H9 (cell line): ENCODE measurements around the gene LTBP4. TPM values are rescaled to one million over a fixed set of nuclear protein-coding genes. Genes with fewer than 3 reads are reported as not detected.

Experiments used
- DNase-seq: peaks from one replicate; pipeline ENCODE4 v3.0.0-alpha.2; 2017
- H2AFZ ChIP-seq: one replicate; pipeline ENCODE4 v1.6.1; 2013; ENCODE audit warnings: mild to moderate bottlenecking, low read length, control low read depth, moderate library complexity
- H2AK5ac ChIP-seq: 2 replicates; pipeline ENCODE4 v1.6.1; 2013; ENCODE audit warnings: low read length, control low read depth, mixed read lengths; ENCODE audit not compliant: insufficient read length
- H2BK120ac ChIP-seq: one replicate; pipeline ENCODE4 v1.6.1; 2013; ENCODE audit warnings: low read depth, mild to moderate bottlenecking, low read length, control low read depth, inconsistent platforms; ENCODE audit not compliant: poor library complexity, severe bottlenecking
- H2BK12ac ChIP-seq: 2 replicates; pipeline ENCODE4 v1.6.1; 2013; ENCODE audit warnings: low read length, control low read depth, mixed read lengths, low read depth; ENCODE audit not compliant: insufficient read length
- H2BK15ac ChIP-seq: 2 replicates; pipeline ENCODE4 v1.6.1; 2013; ENCODE audit warnings: low read depth, low read length, control low read depth
- H2BK20ac ChIP-seq: one replicate; pipeline ENCODE4 v1.6.1; 2013; ENCODE audit warnings: low read depth, mild to moderate bottlenecking, low read length, control low read depth, inconsistent platforms; ENCODE audit not compliant: poor library complexity, severe bottlenecking
- H2BK5ac ChIP-seq: 2 replicates; pipeline ENCODE4 v1.6.1; 2013; ENCODE audit warnings: low read length, control low read depth, mixed read lengths; ENCODE audit not compliant: insufficient read length
- H3K14ac ChIP-seq: 2 replicates; pipeline ENCODE4 v1.6.1; 2013; ENCODE audit warnings: low read length, control low read depth; ENCODE audit not compliant: insufficient read depth
- H3K18ac ChIP-seq: 2 replicates; pipeline ENCODE4 v1.6.1; 2013; ENCODE audit warnings: low read depth, mild to moderate bottlenecking, mixed read lengths, low read length, control low read depth; ENCODE audit not compliant: insufficient read length
- H3K23ac ChIP-seq: 2 replicates; pipeline ENCODE4 v1.6.1; 2013; ENCODE audit warnings: low read length, control low read depth, mixed read lengths, low read depth; ENCODE audit not compliant: insufficient read length
- H3K23me2 ChIP-seq: 2 replicates; pipeline ENCODE4 v1.6.1; 2013; ENCODE audit warnings: low read depth, mild to moderate bottlenecking, mixed read lengths, low read length, control low read depth; ENCODE audit not compliant: insufficient read length, poor library complexity, severe bottlenecking
- H3K27ac ChIP-seq: 2 replicates; pipeline ENCODE4 v1.5.1; 2013; ENCODE audit warnings: low read length, control low read depth, mixed read lengths, low read depth; ENCODE audit not compliant: insufficient read length
- H3K27me3 ChIP-seq: 2 replicates; pipeline ENCODE4 v1.6.1; 2013; ENCODE audit warnings: low read length, control low read depth, inconsistent platforms; ENCODE audit not compliant: insufficient read depth
- H3K4ac ChIP-seq: 2 replicates; pipeline ENCODE4 v1.6.1; 2013; ENCODE audit warnings: low read depth, mild to moderate bottlenecking, control low read depth, inconsistent platforms, low read length, moderate library complexity
- H3K4me1 ChIP-seq: 2 replicates; pipeline ENCODE4 v1.6.1; 2013; ENCODE audit warnings: low read length, control low read depth, inconsistent platforms; ENCODE audit not compliant: insufficient read depth
- H3K4me2 ChIP-seq: 2 replicates; pipeline ENCODE4 v1.6.1; 2013; ENCODE audit warnings: low read length, control low read depth, mixed read lengths; ENCODE audit not compliant: insufficient read length, insufficient read depth
- H3K56ac ChIP-seq: 2 replicates; pipeline ENCODE4 v1.6.1; 2013; ENCODE audit warnings: low read depth, mild to moderate bottlenecking, mixed read lengths, low read length, control low read depth; ENCODE audit not compliant: insufficient read length
- H3K79me1 ChIP-seq: 2 replicates; pipeline ENCODE4 v1.6.1; 2013; ENCODE audit warnings: low read depth, mild to moderate bottlenecking, moderate library complexity, low read length, control low read depth, inconsistent platforms; ENCODE audit not compliant: insufficient read depth, poor library complexity, severe bottlenecking
- H3K79me2 ChIP-seq: 2 replicates; pipeline ENCODE4 v1.6.1; 2013; ENCODE audit warnings: low read length, control low read depth, inconsistent platforms; ENCODE audit not compliant: insufficient read depth
- H3K9ac ChIP-seq: 2 replicates; pipeline ENCODE4 v1.6.1; 2013; ENCODE audit warnings: low read length, control low read depth, mixed read lengths; ENCODE audit not compliant: insufficient read length; ENCODE audit errors: extremely low read depth
- H3K9me3 ChIP-seq: one replicate; pipeline ENCODE4 v1.6.1; 2013; ENCODE audit warnings: low read depth, low read length, inconsistent platforms; ENCODE audit not compliant: control insufficient read depth
- H3T11ph ChIP-seq: one replicate; pipeline ENCODE4 v1.6.1; 2013; ENCODE audit warnings: mild to moderate bottlenecking, low read length, control low read depth, inconsistent platforms
- H4K20me1 ChIP-seq: one replicate; pipeline ENCODE4 v1.6.1; 2013; ENCODE audit not compliant: control insufficient read depth, insufficient read length, insufficient read depth
- H4K5ac ChIP-seq: 2 replicates; pipeline ENCODE4 v1.6.1; 2013; ENCODE audit warnings: low read depth, mild to moderate bottlenecking, mixed read lengths, low read length, control low read depth; ENCODE audit not compliant: insufficient read length
- H4K8ac ChIP-seq: replicated peaks from 2 replicates; pipeline ENCODE4 v1.6.1; 2013; ENCODE audit warnings: low read length, control low read depth, mixed read lengths, low read depth; ENCODE audit not compliant: insufficient read length
- H4K91ac ChIP-seq: 2 replicates; pipeline ENCODE4 v1.6.1; 2013; ENCODE audit warnings: low read depth, mild to moderate bottlenecking, moderate library complexity, mixed read lengths, low read length, control low read depth; ENCODE audit not compliant: insufficient read length
- H3K27ac Mint-ChIP-seq, 3 experiments: 2 replicates in 2 of 3; 3 replicates in 1 of 3; pipeline ENCODE4 v1.8.0; 2020 to 2021; ENCODE audit warnings: mixed read lengths in 3 of 3, mild to moderate bottlenecking in 1 of 3, moderate library complexity in 1 of 3
- H3K27me3 Mint-ChIP-seq: 2 replicates; pipeline ENCODE4 v1.8.0; 2021; ENCODE audit warnings: low read depth, mild to moderate bottlenecking, moderate library complexity, mixed read lengths
- H3K36me3 Mint-ChIP-seq, 3 experiments: 2 replicates in 2 of 3; 3 replicates in 1 of 3; pipeline ENCODE4 v1.8.0; 2020 to 2021; ENCODE audit warnings: low read depth in 3 of 3, mixed read lengths in 3 of 3; ENCODE audit not compliant: insufficient read depth in 1 of 3
- H3K4me1 Mint-ChIP-seq, 2 experiments: 2 replicates each; pipeline ENCODE4 v1.8.0; 2020; ENCODE audit warnings: mixed read lengths in 2 of 2
- H3K4me3 Mint-ChIP-seq, 2 experiments: 2 replicates in 1 of 2; 3 replicates in 1 of 2; pipeline ENCODE4 v1.8.0; 2020 to 2021; ENCODE audit warnings: mild to moderate bottlenecking in 2 of 2, mixed read lengths in 2 of 2, moderate library complexity in 1 of 2
- H3K9me3 Mint-ChIP-seq, 2 experiments: 2 replicates in 1 of 2; 3 replicates in 1 of 2; pipeline ENCODE4 v1.8.0; 2020; ENCODE audit warnings: mild to moderate bottlenecking in 2 of 2, mixed read lengths in 2 of 2, moderate library complexity in 1 of 2
- CTCF ChIP-seq: fragments of 200-600 bp; sonication (generic); conservative IDR thresholded peaks from 3 replicates; pipeline ENCODE4 v1.8.0; 2021; ENCODE audit warnings: antibody characterized with exemption, mild to moderate bottlenecking
- WGBS: extraction: QIAGEN DNeasy Blood & Tissue Kit; methylation state at CpG from one replicate; pipeline ENCODE4 v1.1.7; 2013; ENCODE audit warnings: missing lambda C conversion rate, low lambda C conversion rate, mixed read lengths; ENCODE audit not compliant: insufficient read length; ENCODE audit errors: extremely low coverage; 5-methylcytosine and 5-hydroxymethylcytosine counted together
- total RNA-seq: library from RNA; stranded (reverse); gene quantifications from 2 replicates; pipeline ENCODE4 v1.2.1, GENCODE V29; 2021

Gene LTBP4
- total RNA-seq, 1 experiment from 2014 or later, result 129 TPM

GRCh38 chr19:40565910-40566495 is 35.2 kb upstream of the LTBP4 start:
- Histone ChIP-seq H3K9ac (no peak overlapping the region), H3K23me2 (peaks cover 4% of the 10 kb centered on the region), H4K8ac (no peak overlapping the region), H2BK12ac (no peak overlapping the region), H2AK5ac (no peak overlapping the region), H3T11ph (no peak overlapping the region), H3K23ac (no peak overlapping the region), H4K91ac (no peak overlapping the region), H4K5ac (no peak overlapping the region), H3K56ac (no peak overlapping the region), H3K18ac (no peak overlapping the region), H2BK15ac (no peak overlapping the region), H3K14ac (no peak overlapping the region), H3K27me3 (peaks cover 27% of the 10 kb centered on the region), H3K79me1 (no peaks in the 10 kb centered on the region), H3K27ac (no peak overlapping the region), H4K20me1 (no peaks in the 10 kb centered on the region), H3K9me3 (no peaks in the 10 kb centered on the region), H3K4me1 (peaks cover under 1% of the 10 kb centered on the region; the same call in 1 of the 2 replicates), H2BK5ac (no peak overlapping the region), H3K79me2 (no peaks in the 10 kb centered on the region), H2AFZ (no peak overlapping the region), H2BK120ac (no peak overlapping the region), H3K4ac (no peak overlapping the region), H2BK20ac (no peak overlapping the region), H3K4me2 (no peak overlapping the region)
- TF ChIP-seq CTCF, result no peak
- H3K27ac Mint-ChIP-seq, result no peak overlapping the region
- H3K4me3 Mint-ChIP-seq, result peak overlapping the region in 1 of 2 experiments; percentile 55; a peak in 1 of 5 replicates
- WGBS, result no CpG with 5 or more reads among the region's 14 CpGs
- H3K27me3 Mint-ChIP-seq, result peaks cover 78% of the 10 kb centered on the region
- peaks cover 8 to 12% of the 10 kb centered on the region in 2 experiments for H3K4me1 Mint-ChIP-seq
- peaks cover 0 to 7% of the 10 kb centered on the region in 2 experiments; a peak in 1 of 5 replicates for H3K9me3 Mint-ChIP-seq
- no peaks in the 10 kb centered on the region; a peak in 1 of 7 replicates for H3K36me3 Mint-ChIP-seq
- no peak for DNase-seq
